MM.1S (cell line): Measurements from ENCODE around the gene UBE2E1.
"Not testable (repeated sequence)": the region's sequence is repeated elsewhere in the genome, so short reads cannot be mapped to it uniquely, and the experiment has no call there.

Source experiments
- EZH2 ChIP-seq: fragments of 300-600 bp; sonication (generic); optimal IDR thresholded peaks from 2 replicates; pipeline ENCODE3; 2017; ENCODE audit warnings: low read depth, mild to moderate bottlenecking, antibody characterized with exemption, low read length, mixed read lengths
- TF ChIP-seq, protein P1 (sequence below): fragments of 300-600 bp; sonication (generic); IDR thresholded peaks from 2 replicates; pipeline ENCODE4 v1.5.1; 2016; ENCODE audit warnings: antibody characterized with exemption, low read length, mixed read lengths

DNA sequence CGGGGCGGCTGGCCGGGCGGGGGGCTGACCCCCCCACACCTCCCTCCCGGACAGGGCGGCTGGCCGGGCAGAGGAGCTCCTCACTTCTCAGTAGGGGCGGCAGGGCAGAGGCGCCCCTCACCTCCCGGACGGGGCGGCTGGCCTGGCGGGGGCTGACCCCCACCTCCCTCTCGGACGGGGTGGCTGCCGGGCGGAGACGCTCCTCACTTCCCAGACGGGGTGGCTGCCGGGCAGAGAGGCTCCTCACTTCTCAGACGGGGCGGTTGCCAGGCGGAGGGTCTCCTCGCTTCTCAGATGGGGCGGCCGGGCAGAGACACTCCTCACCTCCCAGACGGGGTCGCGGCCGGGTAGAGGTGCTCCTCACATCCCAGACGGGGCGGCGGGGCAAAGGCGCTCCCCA, 65.6 kb downstream of the UBE2E1 start:
- TF ChIP-seq, protein P1, sequence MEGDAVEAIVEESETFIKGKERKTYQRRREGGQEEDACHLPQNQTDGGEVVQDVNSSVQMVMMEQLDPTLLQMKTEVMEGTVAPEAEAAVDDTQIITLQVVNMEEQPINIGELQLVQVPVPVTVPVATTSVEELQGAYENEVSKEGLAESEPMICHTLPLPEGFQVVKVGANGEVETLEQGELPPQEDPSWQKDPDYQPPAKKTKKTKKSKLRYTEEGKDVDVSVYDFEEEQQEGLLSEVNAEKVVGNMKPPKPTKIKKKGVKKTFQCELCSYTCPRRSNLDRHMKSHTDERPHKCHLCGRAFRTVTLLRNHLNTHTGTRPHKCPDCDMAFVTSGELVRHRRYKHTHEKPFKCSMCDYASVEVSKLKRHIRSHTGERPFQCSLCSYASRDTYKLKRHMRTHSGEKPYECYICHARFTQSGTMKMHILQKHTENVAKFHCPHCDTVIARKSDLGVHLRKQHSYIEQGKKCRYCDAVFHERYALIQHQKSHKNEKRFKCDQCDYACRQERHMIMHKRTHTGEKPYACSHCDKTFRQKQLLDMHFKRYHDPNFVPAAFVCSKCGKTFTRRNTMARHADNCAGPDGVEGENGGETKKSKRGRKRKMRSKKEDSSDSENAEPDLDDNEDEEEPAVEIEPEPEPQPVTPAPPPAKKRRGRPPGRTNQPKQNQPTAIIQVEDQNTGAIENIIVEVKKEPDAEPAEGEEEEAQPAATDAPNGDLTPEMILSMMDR = not testable (repeated sequence)
- TF ChIP-seq EZH2 = not testable (repeated sequence)
